ENCODE data around the gene ZC3H6. TPM values are rescaled to one million over a fixed set of nuclear protein-coding genes. Genes with fewer than 3 reads are reported as not detected.

Gene ZC3H6
- total and polyA plus RNA-seq, 2 experiments from 2014 or later, result 2.1 to 2.5 TPM

- 0 out of 2 replicates have a peak, but pooled peaks cover 6% of the 10 kb centered on the region for H3F3A ChIP-seq (ENCODE audit: insufficient read depth)
- peak; percentile 53 for DNase-seq
- no peaks in the 10 kb centered on the region for H3K9me2 ChIP-seq (ENCODE audit: insufficient read depth)
- H4K20me1 ChIP-seq (ENCODE audit: insufficient read depth), result no peaks in the 10 kb centered on the region
- WGBS, 2 experiments (ENCODE audit: low coverage in 1 of 2, low lambda C conversion rate in 2 of 2, missing lambda C conversion rate in 2 of 2), result 57 to 65% methylated on average over 4 of the region's 4 CpGs
- H3K79me2 ChIP-seq (ENCODE audit: insufficient read depth), result peaks cover 11% of the 10 kb centered on the region
- H2AFZ ChIP-seq, result no peak overlapping the region
- no peaks in the 10 kb centered on the region for H3K36me3 ChIP-seq (ENCODE audit: low read depth)
- H3K27me3 ChIP-seq (replicated peaks; ENCODE audit: insufficient read depth), result no peaks in the 10 kb centered on the region
- H3K4me3 ChIP-seq, result no peak overlapping the region
- 0 out of 2 replicates have a peak, but pooled peaks cover 10% of the 10 kb centered on the region for H3K4me1 ChIP-seq (ENCODE audit: insufficient read depth)
- TF ChIP-seq EZH2 (IDR thresholded peaks at IDR 0.05; ENCODE audit: insufficient read depth, poor library complexity, severe bottlenecking), result no peak
- no peak for TF ChIP-seq EZH2phosphoT487 (IDR thresholded peaks at IDR 0.05; ENCODE audit: insufficient read depth, low read depth)
- in situ Hi-C loops (cut with MboI), result no loop called here
- no peaks in the 10 kb centered on the region for H3K9me3 ChIP-seq (ENCODE audit: low read depth)
- no peak overlapping the region for H3K27ac ChIP-seq
- no peak overlapping the region for H3K9ac ChIP-seq
- H3K4me2 ChIP-seq (ENCODE audit: unreplicated experiment), result no peak overlapping the region
Observed at GRCh38 chr2:112257575-112257974, 17.8 kb upstream of the ZC3H6 start.

- Histone ChIP-seq H2AFZ (peak overlapping the region; percentile 94), H3F3A (ENCODE audit: insufficient read depth) (0 out of 2 replicates have a peak, but pooled peaks cover 6% of the 10 kb centered on the region), H3K27me3 (replicated peaks; ENCODE audit: insufficient read depth) (no peaks in the 10 kb centered on the region), H3K9me3 (ENCODE audit: low read depth) (no peaks in the 10 kb centered on the region), H3K36me3 (ENCODE audit: low read depth) (no peaks in the 10 kb centered on the region), H3K9me2 (ENCODE audit: insufficient read depth) (no peaks in the 10 kb centered on the region), H3K4me1 (ENCODE audit: insufficient read depth) (no peaks in the 10 kb centered on the region), H3K4me2 (ENCODE audit: unreplicated experiment) (peak overlapping the region; percentile 82), H3K9ac (0 out of 2 replicates have a peak overlapping the region, but pooled peaks have one; percentile 27), H3K4me3 (peak overlapping the region; percentile 54), H3K79me2 (ENCODE audit: insufficient read depth) (no peaks in the 10 kb centered on the region), H4K20me1 (ENCODE audit: insufficient read depth) (no peaks in the 10 kb centered on the region), H3K27ac (no peak overlapping the region)
- WGBS, 2 experiments (ENCODE audit: low coverage in 1 of 2, low lambda C conversion rate in 2 of 2, missing lambda C conversion rate in 2 of 2), result 19 to 21% methylated on average over 15 of the region's 15 CpGs
- in situ Hi-C loops (cut with MboI), result no loop called here
- DNase-seq, result peak; percentile 83
- TF ChIP-seq EZH2 (IDR thresholded peaks at IDR 0.05; ENCODE audit: insufficient read depth, poor library complexity, severe bottlenecking) (no peak), EZH2phosphoT487 (IDR thresholded peaks at IDR 0.05; ENCODE audit: insufficient read depth, low read depth) (no peak)
Observed at GRCh38 chr2:112259509-112260294, 15.7 kb upstream of the ZC3H6 start.

GRCh38 chr2:112260295-112260625 is 15.1 kb upstream of the ZC3H6 start:
- H4K20me1 ChIP-seq (ENCODE audit: insufficient read depth), result no peaks in the 10 kb centered on the region
- H3K9ac ChIP-seq, result no peak overlapping the region
- no peaks in the 10 kb centered on the region for H3K36me3 ChIP-seq (ENCODE audit: low read depth)
- no peak overlapping the region for H3K27ac ChIP-seq
- H3K4me1 ChIP-seq (ENCODE audit: insufficient read depth), result no peaks in the 10 kb centered on the region
- peak overlapping the region; percentile 94 for H2AFZ ChIP-seq
- DNase-seq, result no peak
- H3K79me2 ChIP-seq (ENCODE audit: insufficient read depth), result no peaks in the 10 kb centered on the region
- in situ Hi-C loops (cut with MboI), result no loop called here
- H3K9me2 ChIP-seq (ENCODE audit: insufficient read depth), result no peaks in the 10 kb centered on the region
- H3K4me2 ChIP-seq (ENCODE audit: unreplicated experiment), result no peak overlapping the region
- no peak for TF ChIP-seq EZH2 (IDR thresholded peaks at IDR 0.05; ENCODE audit: insufficient read depth, poor library complexity, severe bottlenecking)
- no peak for TF ChIP-seq EZH2phosphoT487 (IDR thresholded peaks at IDR 0.05; ENCODE audit: insufficient read depth, low read depth)
- 94 to 100% methylated on average over 3 of the region's 3 CpGs for WGBS, 2 experiments (ENCODE audit: low coverage in 1 of 2, low lambda C conversion rate in 2 of 2, missing lambda C conversion rate in 2 of 2)
- no peak overlapping the region for H3K4me3 ChIP-seq
- H3K27me3 ChIP-seq (replicated peaks; ENCODE audit: insufficient read depth), result no peaks in the 10 kb centered on the region
- no peaks in the 10 kb centered on the region for H3K9me3 ChIP-seq (ENCODE audit: low read depth)
- 0 out of 2 replicates have a peak, but pooled peaks cover 6% of the 10 kb centered on the region for H3F3A ChIP-seq (ENCODE audit: insufficient read depth)

- Histone ChIP-seq H2AFZ (no peak overlapping the region), H3K79me2 (ENCODE audit: insufficient read depth) (no peaks in the 10 kb centered on the region), H3K4me2 (ENCODE audit: unreplicated experiment) (no peak overlapping the region), H4K20me1 (ENCODE audit: insufficient read depth) (no peaks in the 10 kb centered on the region), H3K4me3 (no peak overlapping the region), H3K36me3 (ENCODE audit: low read depth) (no peaks in the 10 kb centered on the region), H3K9me3 (ENCODE audit: low read depth) (no peaks in the 10 kb centered on the region), H3K4me1 (ENCODE audit: insufficient read depth) (no peaks in the 10 kb centered on the region), H3K9ac (no peak overlapping the region), H3K9me2 (ENCODE audit: insufficient read depth) (no peaks in the 10 kb centered on the region), H3F3A (ENCODE audit: insufficient read depth) (no peaks in the 10 kb centered on the region), H3K27ac (no peak overlapping the region), H3K27me3 (replicated peaks; ENCODE audit: insufficient read depth) (no peaks in the 10 kb centered on the region)
- DNase-seq, result no peak
- in situ Hi-C loops (cut with MboI), result no loop called here
- TF ChIP-seq EZH2 (IDR thresholded peaks at IDR 0.05; ENCODE audit: insufficient read depth, poor library complexity, severe bottlenecking) (no peak), EZH2phosphoT487 (IDR thresholded peaks at IDR 0.05; ENCODE audit: insufficient read depth, low read depth) (no peak)
Observed at GRCh38 chr2:112262876-112263275, 12.5 kb upstream of the ZC3H6 start.

Data from GM23248 (cell line).